GM04503 (cell line): ENCODE results near the gene CGN.
A peak's percentile ranks its signal among the peaks of the same experiment; 100 is the strongest.

Source experiments
- DNase-seq: peaks from one replicate; pipeline ENCODE4 v3.0.0-alpha.2; 2012; ENCODE audit warnings: low read depth

CGN gene

GRCh38 chr1:151510957-151511635, at the start of gene CGN:
TSS of gene CGN (plus strand) at chr1:151511387. CDS start at chr1:151518520, 7,133 bp downstream.
- DNase-seq, result no peak

GRCh38 chr1:151461694-151462093, 49.5 kb upstream of the CGN start:
- no peak for DNase-seq

GRCh38 chr1:151465026-151465425, 46.2 kb upstream of the CGN start:
- DNase-seq, result no peak

- no peak for DNase-seq
These were observed 38.1 kb upstream of the CGN start for GRCh38 chr1:151472856-151473731.

GRCh38 chr1:151474745-151475144, 36.4 kb upstream of the CGN start:
- DNase-seq, result no peak

- DNase-seq, result no peak
These were observed 36.0 kb upstream of the CGN start for GRCh38 chr1:151475175-151475574.

- DNase-seq, result peak; percentile 53
These were observed 35.1 kb upstream of the CGN start for GRCh38 chr1:151476083-151476482.

GRCh38 chr1:151477066-151477465, 34.1 kb upstream of the CGN start:
- no peak for DNase-seq

GRCh38 chr1:151478140-151478812, 32.9 kb upstream of the CGN start:
- DNase-seq, result no peak

GRCh38 chr1:151478923-151479322, 32.3 kb upstream of the CGN start:
- DNase-seq, result no peak

- DNase-seq, result no peak
These were observed 31.7 kb upstream of the CGN start for GRCh38 chr1:151479462-151479861.

GRCh38 chr1:151482017-151482416, 29.2 kb upstream of the CGN start:
- DNase-seq, result no peak

- DNase-seq, result no peak
These were observed 25.4 kb upstream of the CGN start for GRCh38 chr1:151485685-151486255.

- DNase-seq, result no peak
These were observed 24.6 kb upstream of the CGN start for GRCh38 chr1:151486557-151486956.

GRCh38 chr1:151491641-151492040, 19.5 kb upstream of the CGN start:
- DNase-seq, result no peak

GRCh38 chr1:151492120-151492519, 19.1 kb upstream of the CGN start:
- DNase-seq, result no peak

- DNase-seq, result no peak
These were observed 18.1 kb upstream of the CGN start for GRCh38 chr1:151493042-151493441.

GRCh38 chr1:151494741-151495281, 16.4 kb upstream of the CGN start:
- peak; percentile 53 for DNase-seq

GRCh38 chr1:151495316-151495715, 15.9 kb upstream of the CGN start:
- DNase-seq, result no peak

GRCh38 chr1:151499365-151499764, 11.8 kb upstream of the CGN start:
- DNase-seq, result no peak

- DNase-seq, result no peak
These were observed 11.3 kb upstream of the CGN start for GRCh38 chr1:151499930-151500329.

- DNase-seq, result no peak
These were observed 9.7 kb upstream of the CGN start for GRCh38 chr1:151501474-151501873.
